ENCODE data around the gene USP2.

DNA sequence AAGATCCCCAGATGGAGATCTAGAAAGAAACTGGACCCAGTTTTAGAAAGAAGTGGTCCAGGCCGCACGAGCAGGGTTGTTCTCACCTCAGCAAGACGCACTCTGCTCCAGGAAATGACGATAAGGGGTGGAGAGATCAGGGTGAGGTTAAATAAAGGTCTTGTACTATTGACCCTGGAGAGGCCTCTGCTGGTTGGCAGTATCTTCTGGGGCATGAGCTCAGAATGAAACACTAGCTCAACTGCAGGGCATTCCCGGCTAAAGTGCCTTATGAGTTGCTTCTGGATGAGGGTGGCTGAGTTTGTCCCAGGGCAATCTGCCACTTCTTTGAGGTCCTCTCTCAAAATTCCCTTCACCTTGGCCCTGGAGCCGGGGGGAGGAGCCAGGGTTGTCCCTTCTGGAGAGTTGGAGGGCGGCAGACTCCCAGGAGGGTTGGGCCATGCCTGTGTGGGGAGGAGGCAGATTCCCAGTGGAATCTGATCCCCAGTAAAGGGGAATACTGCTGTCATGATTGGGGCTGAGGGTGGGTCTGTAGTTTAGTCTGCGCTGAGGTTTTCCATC, 10.9 kb downstream of the USP2 start:
- TF ChIP-seq EZH2 (IDR thresholded peaks at IDR 0.05) (no peak), POLR2AphosphoS5 (IDR thresholded peaks at IDR 0.05; ENCODE audit: borderline replicate concordance, low read depth, low read length) (no peak)

Measured in SK-N-MC (cell line).